Measurements from ENCODE around the gene RNF149.
A peak's percentile ranks its signal among the peaks of the same experiment; 100 is the strongest.

Gene RNF149

DNA sequence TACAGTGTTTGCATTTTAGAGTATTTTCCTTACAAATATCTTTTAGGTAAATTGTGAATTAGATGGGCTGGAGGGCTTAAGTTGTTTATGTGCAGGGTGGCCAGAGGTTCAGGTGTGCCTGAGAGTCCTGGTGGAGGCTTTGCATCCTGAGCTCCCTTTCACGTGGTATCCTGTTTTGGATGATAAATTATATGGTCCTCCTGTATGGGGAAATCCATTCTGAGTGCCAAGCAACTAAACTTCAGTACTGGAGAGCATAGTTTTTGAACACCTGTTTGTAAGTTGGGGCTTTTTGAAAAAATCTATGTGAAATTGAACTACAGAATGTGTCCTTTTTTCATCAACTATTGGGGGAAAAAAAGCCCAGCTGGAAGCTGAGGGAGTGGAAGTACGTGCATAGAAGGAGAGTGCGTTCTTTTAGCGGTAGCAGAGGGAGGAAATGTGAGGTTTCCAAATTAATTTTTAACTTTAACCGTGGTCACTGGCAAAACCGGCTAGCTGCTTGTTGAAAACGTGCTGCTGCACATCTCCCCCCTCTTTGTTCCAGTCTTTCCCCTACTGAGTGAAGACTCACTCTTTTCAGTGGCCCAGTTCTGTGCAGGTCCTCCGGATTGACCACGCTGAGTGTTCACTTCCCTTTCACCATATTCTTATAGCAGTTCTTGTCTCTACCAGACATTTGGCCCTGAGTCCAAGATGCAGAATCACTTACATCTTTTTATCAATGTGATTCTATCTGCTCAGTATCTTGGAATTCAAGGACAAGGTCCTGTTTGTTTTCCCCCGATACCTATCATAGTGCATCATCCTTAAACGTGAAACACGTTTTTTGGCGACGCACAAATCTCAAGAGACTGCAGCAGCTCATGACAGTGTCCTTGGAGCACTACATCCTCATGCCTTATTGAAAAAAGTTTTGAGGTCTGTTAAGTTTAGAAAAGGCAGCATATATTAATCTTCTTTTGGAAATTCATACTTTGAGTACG, 40.5 kb downstream of the RNF149 start:
- no peak for DNase-seq
- no peaks in the 10 kb centered on the region for H3K27me3 Mint-ChIP-seq (ENCODE audit: low read depth, poor library complexity)
- no peak overlapping the region for H3K4me3 Mint-ChIP-seq
- TF ChIP-seq, protein P1, sequence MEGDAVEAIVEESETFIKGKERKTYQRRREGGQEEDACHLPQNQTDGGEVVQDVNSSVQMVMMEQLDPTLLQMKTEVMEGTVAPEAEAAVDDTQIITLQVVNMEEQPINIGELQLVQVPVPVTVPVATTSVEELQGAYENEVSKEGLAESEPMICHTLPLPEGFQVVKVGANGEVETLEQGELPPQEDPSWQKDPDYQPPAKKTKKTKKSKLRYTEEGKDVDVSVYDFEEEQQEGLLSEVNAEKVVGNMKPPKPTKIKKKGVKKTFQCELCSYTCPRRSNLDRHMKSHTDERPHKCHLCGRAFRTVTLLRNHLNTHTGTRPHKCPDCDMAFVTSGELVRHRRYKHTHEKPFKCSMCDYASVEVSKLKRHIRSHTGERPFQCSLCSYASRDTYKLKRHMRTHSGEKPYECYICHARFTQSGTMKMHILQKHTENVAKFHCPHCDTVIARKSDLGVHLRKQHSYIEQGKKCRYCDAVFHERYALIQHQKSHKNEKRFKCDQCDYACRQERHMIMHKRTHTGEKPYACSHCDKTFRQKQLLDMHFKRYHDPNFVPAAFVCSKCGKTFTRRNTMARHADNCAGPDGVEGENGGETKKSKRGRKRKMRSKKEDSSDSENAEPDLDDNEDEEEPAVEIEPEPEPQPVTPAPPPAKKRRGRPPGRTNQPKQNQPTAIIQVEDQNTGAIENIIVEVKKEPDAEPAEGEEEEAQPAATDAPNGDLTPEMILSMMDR (IDR thresholded peaks at IDR 0.05), result no peak
- peaks cover 73% of the 10 kb centered on the region for H3K36me3 Mint-ChIP-seq (ENCODE audit: low read depth)
- peak overlapping the region; percentile 51 for H3K27ac Mint-ChIP-seq
- no peaks in the 10 kb centered on the region for H3K9me3 Mint-ChIP-seq
- H3K4me1 Mint-ChIP-seq, result no peaks in the 10 kb centered on the region

DNA sequence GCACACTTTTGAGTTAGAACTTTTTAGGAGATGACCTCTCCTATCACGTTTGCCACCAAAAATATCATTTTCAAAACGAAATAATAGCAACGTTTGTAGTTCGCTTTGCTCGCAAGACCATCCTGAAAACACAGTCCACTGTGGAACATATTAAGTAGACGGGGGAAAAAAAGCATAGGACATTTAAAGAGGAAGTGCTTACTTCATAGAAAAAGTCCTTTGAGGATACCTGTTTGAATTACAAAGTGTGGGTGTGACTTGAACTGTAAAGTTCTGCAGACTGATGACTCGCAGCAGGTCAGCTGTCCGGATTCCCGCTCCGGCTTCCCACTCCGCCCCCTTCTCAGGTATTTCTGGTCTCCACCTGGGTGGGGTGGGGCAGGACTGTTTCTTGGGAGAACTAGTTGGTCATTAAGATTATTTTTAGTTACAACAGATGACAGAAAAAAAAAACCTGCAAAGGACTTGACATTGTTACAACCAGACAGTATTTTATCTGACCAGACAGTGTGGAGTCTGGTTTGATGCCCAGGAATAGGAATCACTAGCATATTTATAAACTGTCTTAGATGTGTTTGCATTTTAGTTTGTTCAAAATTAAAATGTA, 42.5 kb downstream of the RNF149 start:
- TF ChIP-seq, protein P1 (IDR thresholded peaks at IDR 0.05), result no peak
- Mint-ChIP-seq H3K36me3 (ENCODE audit: low read depth) (peaks cover 71% of the 10 kb centered on the region), H3K4me3 (no peak overlapping the region)

DNA sequence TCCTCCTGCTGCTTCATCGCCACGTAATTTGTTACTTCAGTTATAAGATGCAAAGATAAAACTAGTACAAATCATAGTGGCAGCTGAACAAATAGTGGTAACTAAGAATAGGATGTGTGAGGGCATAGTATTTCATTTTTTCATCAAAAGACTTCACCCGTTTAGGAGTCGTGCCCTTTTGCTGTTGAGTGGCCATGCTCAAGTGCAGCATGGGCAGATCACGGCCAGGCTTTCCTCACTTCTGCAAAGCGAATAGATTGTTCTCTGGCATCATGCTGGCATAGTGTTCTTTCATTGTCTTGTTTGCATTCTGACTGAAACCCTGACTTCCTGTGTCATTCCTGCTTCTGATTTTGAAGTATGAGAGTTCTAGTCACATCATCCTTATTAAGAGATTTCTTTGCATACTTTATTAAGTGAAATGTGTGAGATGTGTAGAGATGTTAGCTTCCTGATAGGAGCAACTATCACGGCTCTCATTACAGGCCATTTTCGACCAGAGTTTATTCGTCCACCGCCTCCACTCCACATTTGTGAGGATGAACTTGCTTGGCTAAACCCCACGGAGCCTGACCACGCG, 44.1 kb downstream of the RNF149 start:
- H3K36me3 Mint-ChIP-seq (ENCODE audit: low read depth), result peaks cover 63% of the 10 kb centered on the region
- no peaks in the 10 kb centered on the region for H3K27me3 Mint-ChIP-seq (ENCODE audit: low read depth, poor library complexity)
- H3K27ac Mint-ChIP-seq, result peak overlapping the region; percentile 42

More for the DNA sequence above, 42.5 kb downstream of the RNF149 start:
- no peaks in the 10 kb centered on the region for H3K27me3 Mint-ChIP-seq (ENCODE audit: low read depth, poor library complexity)
- no peak overlapping the region for H3K27ac Mint-ChIP-seq
- H3K9me3 Mint-ChIP-seq, result no peaks in the 10 kb centered on the region
- H3K4me1 Mint-ChIP-seq, result no peaks in the 10 kb centered on the region
- no peak for DNase-seq

GRCh38 chr2:101263377-101263800, 45.1 kb downstream of the RNF149 start:
- no peak for DNase-seq
- Mint-ChIP-seq H3K9me3 (peaks cover 9% of the 10 kb centered on the region), H3K27ac (no peak overlapping the region), H3K27me3 (ENCODE audit: low read depth, poor library complexity) (no peaks in the 10 kb centered on the region), H3K36me3 (ENCODE audit: low read depth) (peaks cover 66% of the 10 kb centered on the region), H3K4me1 (no peaks in the 10 kb centered on the region), H3K4me3 (no peak overlapping the region)
- TF ChIP-seq, protein P1 (IDR thresholded peaks at IDR 0.05), result no peak

More for the DNA sequence above, 44.1 kb downstream of the RNF149 start:
- Mint-ChIP-seq H3K9me3 (no peaks in the 10 kb centered on the region), H3K4me3 (no peak overlapping the region), H3K4me1 (no peaks in the 10 kb centered on the region)
- no peak for DNase-seq
- TF ChIP-seq, protein P1 (IDR thresholded peaks at IDR 0.05), result no peak

GRCh38 chr2:101262142-101262541, 46.4 kb downstream of the RNF149 start:
- H3K27ac Mint-ChIP-seq, result no peak overlapping the region
- peaks cover 66% of the 10 kb centered on the region for H3K36me3 Mint-ChIP-seq (ENCODE audit: low read depth)
- H3K9me3 Mint-ChIP-seq, result peaks cover 16% of the 10 kb centered on the region
- no peaks in the 10 kb centered on the region for H3K4me1 Mint-ChIP-seq
- DNase-seq, result no peak
- no peak overlapping the region for H3K4me3 Mint-ChIP-seq
- no peaks in the 10 kb centered on the region for H3K27me3 Mint-ChIP-seq (ENCODE audit: low read depth, poor library complexity)
- TF ChIP-seq, protein P1 (IDR thresholded peaks at IDR 0.05), result no peak
